SU-DHL-6 (cell line): Measurements from ENCODE around the gene SNED1.

ENCODE experiments used
- H2AFZ ChIP-seq: fragments of 200-600 bp; sonication (generic); 2 replicates; pipeline ENCODE4 v1.6.1; 2014; ENCODE audit warnings: low read depth, mild to moderate bottlenecking, moderate library complexity, mixed read lengths, antibody characterized with exemption, low read length; ENCODE audit not compliant: severe bottlenecking
- H3F3A ChIP-seq: fragments of 200-600 bp; shearing (Covaris generic); 2 replicates; pipeline ENCODE4 v1.6.0; 2016; ENCODE audit warnings: antibody characterized with exemption, mild to moderate bottlenecking; ENCODE audit not compliant: insufficient read depth
- H3K27ac ChIP-seq: fragments of 200-600 bp; sonication (generic); 2 replicates; pipeline ENCODE4 v1.5.1; 2016; ENCODE audit warnings: low read depth, mild to moderate bottlenecking, low read length, moderate library complexity, mixed read lengths
- H3K27me3 ChIP-seq: fragments of 200-600 bp; sonication (generic), shearing (Covaris generic); 2 replicates; pipeline ENCODE4 v1.6.0; 2014; ENCODE audit warnings: mild to moderate bottlenecking, low read length
- H3K36me3 ChIP-seq: fragments of 200-600 bp; sonication (generic); 2 replicates; pipeline ENCODE4 v1.6.1; 2014; ENCODE audit warnings: mild to moderate bottlenecking, low read length, mixed read lengths
- H3K4me2 ChIP-seq: fragments of 300-600, 200-600 bp; shearing (Covaris generic), sonication (generic); 2 replicates; pipeline ENCODE4 v1.6.0; 2014; ENCODE audit warnings: low read length, low read depth, mild to moderate bottlenecking; ENCODE audit not compliant: poor library complexity, severe bottlenecking
- H3K4me3 ChIP-seq: fragments of 200-600 bp; sonication (generic); 2 replicates; pipeline ENCODE4 v1.5.1; 2014; ENCODE audit warnings: antibody characterized with exemption, low read length, mild to moderate bottlenecking, mixed read lengths; ENCODE audit not compliant: insufficient read depth, poor library complexity, severe bottlenecking
- H3K79me2 ChIP-seq: fragments of 200-600 bp; sonication (generic); 2 replicates; pipeline ENCODE4 v1.6.1; 2014; ENCODE audit warnings: mild to moderate bottlenecking, low read length, moderate library complexity; ENCODE audit not compliant: insufficient read depth
- H3K9ac ChIP-seq: fragments of 200-600 bp; sonication (generic); 2 replicates; pipeline ENCODE4 v1.7.0; 2014; ENCODE audit warnings: mild to moderate bottlenecking, low read length
- H3K9me2 ChIP-seq: fragments of 200-600 bp; sonication (generic); replicated peaks from 2 replicates; pipeline ENCODE4 v1.6.1; 2014; ENCODE audit warnings: low read length; ENCODE audit not compliant: insufficient read depth
- H3K9me3 ChIP-seq: fragments of 200-600 bp; sonication (generic); 2 replicates; pipeline ENCODE4 v1.6.1; 2014; ENCODE audit warnings: low read length, mixed read lengths; ENCODE audit not compliant: insufficient read depth
- H4K20me1 ChIP-seq: fragments of 200-600 bp; sonication (generic); 2 replicates; pipeline ENCODE4 v1.6.1; 2014; ENCODE audit warnings: low read depth, mild to moderate bottlenecking, antibody characterized with exemption, low read length, moderate library complexity, mixed read lengths
- EZH2phosphoT487 ChIP-seq: fragments of 200-600 bp; sonication (generic), shearing (Covaris generic); conservative IDR thresholded peaks from 2 replicates; pipeline ENCODE4 v1.6.1; 2018; ENCODE audit warnings: mild to moderate bottlenecking, antibody characterized with exemption, low read length, moderate library complexity, mixed read lengths
- TF ChIP-seq, protein P1 (sequence below): fragments of 200-600 bp; sonication (generic); IDR thresholded peaks from one replicate; pipeline ENCODE4 v1.5.1; 2017; ENCODE audit warnings: antibody characterized with exemption, mild to moderate bottlenecking, low read length, moderate library complexity; ENCODE audit not compliant: insufficient read depth, poor library complexity, severe bottlenecking

The SNED1 gene

DNA sequence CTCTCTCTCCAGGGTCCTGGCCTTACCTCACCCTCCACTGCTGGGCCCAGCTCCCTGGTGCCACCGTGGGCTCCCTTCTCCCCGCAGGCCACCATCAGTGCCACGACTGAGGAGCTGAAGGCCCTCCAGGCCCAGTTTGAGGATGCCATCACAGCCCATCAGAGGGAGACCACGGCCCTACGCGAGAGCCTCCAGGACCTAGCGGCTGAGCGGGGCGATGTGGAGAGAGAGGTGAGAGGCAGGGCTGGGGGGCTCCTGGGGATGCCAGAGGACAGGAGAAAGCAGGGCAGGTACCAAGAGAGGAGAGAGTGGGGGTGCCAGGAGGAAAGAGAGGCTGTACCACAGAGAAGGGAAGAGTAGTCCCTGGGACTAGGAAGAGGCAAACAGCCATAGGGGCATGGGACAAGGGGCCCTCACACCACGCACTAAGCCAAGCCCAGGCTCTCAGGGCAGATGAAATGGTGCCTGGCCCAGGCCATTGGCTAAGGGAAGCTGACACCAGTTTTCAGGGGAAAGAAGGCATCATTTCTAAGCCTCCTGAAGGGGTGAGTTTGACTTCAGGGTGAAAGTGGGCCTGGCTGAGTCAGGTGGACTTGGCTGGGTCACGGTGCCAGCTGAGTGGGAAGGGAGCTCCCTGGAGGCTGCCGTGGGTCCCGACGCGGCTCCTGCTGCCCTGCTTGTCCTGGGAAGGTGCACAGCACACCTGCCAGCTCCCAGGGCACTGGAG, 39.0 kb upstream of the SNED1 start:
- H3K79me2 ChIP-seq: no peaks in the 10 kb centered on the region
- H3F3A ChIP-seq: no peaks in the 10 kb centered on the region
- H3K27me3 ChIP-seq: no peaks in the 10 kb centered on the region

DNA sequence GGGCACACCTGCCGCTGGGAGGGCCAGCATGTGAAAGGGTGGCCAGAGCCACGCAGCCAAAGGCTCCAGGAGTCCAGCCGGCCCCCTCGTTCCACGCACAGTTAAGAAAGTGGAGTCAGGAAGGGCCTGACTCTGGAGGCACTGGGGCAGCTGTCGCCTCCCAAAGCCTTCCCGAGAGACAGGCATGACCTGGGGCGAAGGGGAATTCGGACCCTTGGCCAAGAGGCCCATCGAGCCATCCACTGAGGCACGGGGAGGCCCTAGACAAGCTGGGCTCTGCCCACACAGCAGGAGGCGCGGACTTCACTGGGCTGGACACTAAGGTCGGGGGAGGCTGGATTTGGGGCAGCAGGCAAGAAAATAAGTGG, 38.5 kb upstream of the SNED1 start:
- Histone ChIP-seq H3K4me3 (no peak overlapping the region), H2AFZ (no peak overlapping the region), H3F3A (no peaks in the 10 kb centered on the region), H3K27me3 (no peaks in the 10 kb centered on the region), H3K9me3 (no peaks in the 10 kb centered on the region), H4K20me1 (no peaks in the 10 kb centered on the region), H3K36me3 (no peaks in the 10 kb centered on the region), H3K9ac (no peak overlapping the region), H3K9me2 (no peaks in the 10 kb centered on the region), H3K79me2 (no peaks in the 10 kb centered on the region), H3K4me2 (no peak overlapping the region), H3K27ac (no peak overlapping the region)
- no peak for TF ChIP-seq EZH2phosphoT487
- TF ChIP-seq, protein P1, sequence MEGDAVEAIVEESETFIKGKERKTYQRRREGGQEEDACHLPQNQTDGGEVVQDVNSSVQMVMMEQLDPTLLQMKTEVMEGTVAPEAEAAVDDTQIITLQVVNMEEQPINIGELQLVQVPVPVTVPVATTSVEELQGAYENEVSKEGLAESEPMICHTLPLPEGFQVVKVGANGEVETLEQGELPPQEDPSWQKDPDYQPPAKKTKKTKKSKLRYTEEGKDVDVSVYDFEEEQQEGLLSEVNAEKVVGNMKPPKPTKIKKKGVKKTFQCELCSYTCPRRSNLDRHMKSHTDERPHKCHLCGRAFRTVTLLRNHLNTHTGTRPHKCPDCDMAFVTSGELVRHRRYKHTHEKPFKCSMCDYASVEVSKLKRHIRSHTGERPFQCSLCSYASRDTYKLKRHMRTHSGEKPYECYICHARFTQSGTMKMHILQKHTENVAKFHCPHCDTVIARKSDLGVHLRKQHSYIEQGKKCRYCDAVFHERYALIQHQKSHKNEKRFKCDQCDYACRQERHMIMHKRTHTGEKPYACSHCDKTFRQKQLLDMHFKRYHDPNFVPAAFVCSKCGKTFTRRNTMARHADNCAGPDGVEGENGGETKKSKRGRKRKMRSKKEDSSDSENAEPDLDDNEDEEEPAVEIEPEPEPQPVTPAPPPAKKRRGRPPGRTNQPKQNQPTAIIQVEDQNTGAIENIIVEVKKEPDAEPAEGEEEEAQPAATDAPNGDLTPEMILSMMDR: no peak

More for the DNA sequence above, 39.0 kb upstream of the SNED1 start:
- no peaks in the 10 kb centered on the region for H3K9me3 ChIP-seq
- no peaks in the 10 kb centered on the region for H4K20me1 ChIP-seq
- H3K9me2 ChIP-seq: no peaks in the 10 kb centered on the region
- H2AFZ ChIP-seq: no peak overlapping the region
- no peak overlapping the region for H3K4me3 ChIP-seq
- H3K9ac ChIP-seq: no peak overlapping the region
- H3K4me2 ChIP-seq: no peak overlapping the region
- no peak overlapping the region for H3K27ac ChIP-seq
- H3K36me3 ChIP-seq: no peaks in the 10 kb centered on the region
- no peak for TF ChIP-seq EZH2phosphoT487
- TF ChIP-seq, protein P1: no peak

DNA sequence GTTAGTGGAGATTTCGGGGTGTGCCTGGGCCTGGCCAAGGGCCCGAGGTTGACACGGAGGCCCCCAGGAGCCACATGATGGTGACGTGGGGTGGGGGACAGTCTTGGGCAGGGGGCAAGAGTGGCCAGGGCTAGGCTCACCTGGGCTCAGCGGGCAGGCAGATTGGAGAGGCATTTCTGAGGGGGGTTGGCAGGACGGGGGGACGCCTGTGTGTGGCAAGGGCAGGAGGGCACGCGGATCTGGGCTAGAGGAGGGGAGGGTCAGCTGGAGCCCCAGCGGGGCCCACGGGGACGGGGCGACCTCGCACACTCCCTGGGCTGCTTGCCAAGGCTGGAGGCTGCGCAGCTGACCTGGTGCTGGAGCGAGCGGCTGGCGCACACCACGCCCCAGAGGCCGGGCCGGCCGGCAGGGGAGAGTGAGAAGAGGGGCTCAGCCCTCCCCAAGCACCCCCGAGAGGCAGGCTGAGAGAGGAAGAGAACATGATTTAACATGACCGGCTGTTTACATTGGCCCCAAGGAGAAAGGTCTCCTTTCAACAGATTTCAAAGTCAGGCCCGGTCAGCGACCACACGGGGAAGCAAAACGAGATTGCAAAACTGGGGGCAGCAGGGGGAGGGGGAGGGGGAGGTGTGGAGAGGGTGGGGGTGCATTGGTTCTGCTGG, 38.0 kb upstream of the SNED1 start:
- Histone ChIP-seq H3K79me2 (no peaks in the 10 kb centered on the region), H3K4me3 (no peak overlapping the region), H3K9ac (no peak overlapping the region), H3K36me3 (no peaks in the 10 kb centered on the region), H3K4me2 (no peak overlapping the region), H4K20me1 (no peaks in the 10 kb centered on the region), H3K27me3 (no peaks in the 10 kb centered on the region), H3K9me2 (no peaks in the 10 kb centered on the region), H2AFZ (no peak overlapping the region), H3F3A (no peaks in the 10 kb centered on the region), H3K9me3 (no peaks in the 10 kb centered on the region), H3K27ac (no peak overlapping the region)
- TF ChIP-seq EZH2phosphoT487: no peak
- TF ChIP-seq, protein P1: no peak
